NCI-H2196 treated with DMSO at 0.1 percent for 48 hours (cell line): Measurements from ENCODE around the gene PTPRT.
"Not testable (repeated sequence)": the region's sequence is repeated elsewhere in the genome, so short reads cannot be mapped to it uniquely, and the experiment has no call there.

Source experiments
- DNase-seq: peaks from one replicate; lab custom pipeline; 2025; ENCODE audit not compliant: unreplicated experiment; lab: John Stamatoyannopoulos, UW

Gene PTPRT

GRCh38 chr20:42259389-42259788 is 930.3 kb downstream of the PTPRT start:
- DNase-seq: no peak

GRCh38 chr20:42258564-42259302 is 931.0 kb downstream of the PTPRT start:
- DNase-seq: no peak

GRCh38 chr20:42255821-42256220 is 933.9 kb downstream of the PTPRT start:
- DNase-seq: no peak

GRCh38 chr20:42254673-42255072 is 935.0 kb downstream of the PTPRT start:
- DNase-seq: no peak

- no peak for DNase-seq
Measured at GRCh38 chr20:42252116-42252515, 937.6 kb downstream of the PTPRT start.

GRCh38 chr20:42218621-42219374 is 970.9 kb downstream of the PTPRT start:
- no peak for DNase-seq

GRCh38 chr20:42214074-42214473 is 975.6 kb downstream of the PTPRT start:
- no peak for DNase-seq

GRCh38 chr20:42212391-42212790 is 977.3 kb downstream of the PTPRT start:
- DNase-seq: no peak

- DNase-seq: not testable (repeated sequence)
Measured at GRCh38 chr20:42206557-42206956, 983.1 kb downstream of the PTPRT start.

- DNase-seq: no peak
Measured at GRCh38 chr20:42204109-42204660, 985.5 kb downstream of the PTPRT start.

GRCh38 chr20:42197599-42197998 is 992.1 kb downstream of the PTPRT start:
- no peak for DNase-seq

- DNase-seq: no peak
Measured at GRCh38 chr20:42193119-42193518, 996.6 kb downstream of the PTPRT start.

- DNase-seq: no peak
Measured at GRCh38 chr20:42192321-42192720, 997.4 kb downstream of the PTPRT start.

GRCh38 chr20:42191140-42191860 is 998.4 kb downstream of the PTPRT start:
- no peak for DNase-seq

- no peak for DNase-seq
Measured at GRCh38 chr20:42190084-42190483, 999.6 kb downstream of the PTPRT start.

- DNase-seq: no peak
Measured at GRCh38 chr20:42186337-42186736, 1003.4 kb downstream of the PTPRT start.

GRCh38 chr20:42183147-42183546 is 1006.6 kb downstream of the PTPRT start:
- no peak for DNase-seq

- DNase-seq: no peak
Measured at GRCh38 chr20:42181064-42181463, 1008.6 kb downstream of the PTPRT start.

GRCh38 chr20:42179768-42180167 is 1009.9 kb downstream of the PTPRT start:
- no peak for DNase-seq

GRCh38 chr20:42173440-42173839 is 1016.3 kb downstream of the PTPRT start:
- DNase-seq: no peak

- DNase-seq: no peak
Measured at GRCh38 chr20:42164121-42164890, 1025.4 kb downstream of the PTPRT start.
